T1000 (cell line): ENCODE results near the gene SNAP23.

Experiments used
- DNase-seq: peaks from one replicate; lab custom pipeline; 2025; ENCODE audit warnings: mixed read lengths; lab: John Stamatoyannopoulos, UW

Gene SNAP23

GRCh38 chr15:42495361-42496212 lies at the start of gene SNAP23:
Gene SNAP23, plus strand, starts transcription at chr15:42495634. Its CDS starts 16,213 bp downstream, at chr15:42511847.
- DNase-seq: peak; percentile 87

GRCh38 chr15:42447599-42447998 lies 47.8 kb upstream of the SNAP23 start:
- DNase-seq: no peak

DNA sequence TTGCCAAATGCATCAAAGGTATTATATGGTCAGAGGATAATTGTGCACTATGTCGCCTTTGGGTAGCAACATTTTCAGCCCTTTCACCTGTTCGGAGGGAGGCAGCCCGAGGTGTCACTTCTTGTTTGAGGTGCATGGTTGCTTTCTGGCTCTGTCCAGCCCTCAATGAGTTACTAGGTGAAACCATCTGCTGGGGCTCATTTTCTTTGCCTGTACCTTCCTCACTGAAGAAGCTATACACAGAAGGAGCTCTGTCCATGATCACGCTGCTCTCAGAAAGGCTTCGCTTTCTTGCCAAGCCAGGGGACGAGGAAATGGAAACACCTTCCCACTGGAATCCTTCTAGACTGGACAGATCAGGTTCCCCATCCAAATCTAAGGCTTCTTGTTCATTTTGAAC lies 47.2 kb upstream of the SNAP23 start:
- DNase-seq: no peak

- DNase-seq: no peak
Observed at GRCh38 chr15:42449770-42450424, 45.5 kb upstream of the SNAP23 start.

DNA sequence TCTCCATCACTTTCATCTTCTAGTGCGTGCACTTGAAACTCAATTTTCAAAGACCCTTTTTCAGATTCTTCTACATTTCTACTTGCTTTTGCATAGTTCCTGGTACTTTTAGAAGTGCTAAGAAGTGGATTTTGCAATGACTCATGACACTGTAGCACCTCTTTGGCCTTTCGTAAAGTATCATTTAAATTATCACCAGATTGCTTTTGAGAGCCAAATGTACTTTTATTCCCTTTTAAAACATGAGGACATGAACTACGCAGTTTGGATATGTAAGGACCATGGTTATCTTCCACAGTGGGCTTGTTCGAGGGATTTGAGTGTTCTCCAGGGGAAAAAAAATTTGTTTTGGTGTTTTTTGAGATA lies 45.0 kb upstream of the SNAP23 start:
- DNase-seq: no peak

DNA sequence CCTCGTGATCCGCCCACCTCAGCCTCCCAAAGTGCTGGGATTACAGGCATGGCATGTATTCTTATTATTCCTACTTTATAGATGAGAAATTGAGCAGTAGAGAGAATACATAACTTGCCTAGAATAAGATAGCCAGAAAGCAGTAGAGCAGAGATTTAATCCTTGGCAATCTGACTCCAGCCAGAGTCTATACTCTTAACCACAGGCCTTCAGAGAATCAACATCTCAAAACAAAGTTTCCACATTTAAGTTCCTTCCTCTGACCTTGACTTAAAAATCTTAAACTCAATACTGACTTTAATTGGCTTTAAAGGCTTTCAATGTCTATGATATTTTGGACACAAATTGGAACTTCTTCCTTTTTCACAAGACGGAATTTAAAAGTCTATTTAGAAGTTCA lies 41.6 kb upstream of the SNAP23 start:
- DNase-seq: no peak

DNA sequence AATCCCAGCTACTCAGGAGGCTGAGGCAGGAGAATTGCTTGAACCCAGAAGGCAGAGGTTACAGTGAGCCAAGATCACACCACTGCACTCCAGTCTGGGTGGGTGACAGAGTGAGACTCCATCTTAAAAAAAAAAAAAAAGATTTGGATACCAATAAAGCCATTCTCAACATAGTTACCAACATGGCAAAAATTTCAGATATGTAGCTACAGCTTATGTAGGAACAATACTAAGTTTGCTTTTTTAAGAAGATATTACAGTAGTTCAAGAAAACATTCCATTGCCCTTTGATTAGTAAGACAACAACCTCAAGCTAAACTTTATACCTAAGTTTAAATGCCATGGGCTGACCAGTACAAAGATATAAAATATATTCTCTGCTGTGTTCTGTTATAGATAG lies 38.9 kb upstream of the SNAP23 start:
- DNase-seq: no peak

DNA sequence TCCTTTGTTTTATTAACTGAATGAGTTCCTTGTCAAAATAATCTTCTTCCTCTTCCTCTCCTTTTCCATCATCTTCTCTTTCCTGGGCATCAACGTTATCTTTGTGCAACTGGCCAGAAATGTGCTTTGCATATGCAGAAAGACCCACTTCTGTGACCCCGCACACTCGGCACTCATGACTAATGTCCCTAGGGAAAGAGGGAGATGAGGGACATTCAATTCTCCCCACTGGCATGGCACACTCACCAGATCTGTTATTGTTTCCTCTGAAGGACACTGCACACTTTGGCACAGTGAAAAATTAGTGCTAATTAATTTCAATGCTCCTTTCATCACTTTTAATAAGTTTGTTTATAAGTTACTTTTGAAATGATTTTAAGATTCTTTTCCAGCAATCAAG lies 38.5 kb upstream of the SNAP23 start:
- DNase-seq: no peak

DNA sequence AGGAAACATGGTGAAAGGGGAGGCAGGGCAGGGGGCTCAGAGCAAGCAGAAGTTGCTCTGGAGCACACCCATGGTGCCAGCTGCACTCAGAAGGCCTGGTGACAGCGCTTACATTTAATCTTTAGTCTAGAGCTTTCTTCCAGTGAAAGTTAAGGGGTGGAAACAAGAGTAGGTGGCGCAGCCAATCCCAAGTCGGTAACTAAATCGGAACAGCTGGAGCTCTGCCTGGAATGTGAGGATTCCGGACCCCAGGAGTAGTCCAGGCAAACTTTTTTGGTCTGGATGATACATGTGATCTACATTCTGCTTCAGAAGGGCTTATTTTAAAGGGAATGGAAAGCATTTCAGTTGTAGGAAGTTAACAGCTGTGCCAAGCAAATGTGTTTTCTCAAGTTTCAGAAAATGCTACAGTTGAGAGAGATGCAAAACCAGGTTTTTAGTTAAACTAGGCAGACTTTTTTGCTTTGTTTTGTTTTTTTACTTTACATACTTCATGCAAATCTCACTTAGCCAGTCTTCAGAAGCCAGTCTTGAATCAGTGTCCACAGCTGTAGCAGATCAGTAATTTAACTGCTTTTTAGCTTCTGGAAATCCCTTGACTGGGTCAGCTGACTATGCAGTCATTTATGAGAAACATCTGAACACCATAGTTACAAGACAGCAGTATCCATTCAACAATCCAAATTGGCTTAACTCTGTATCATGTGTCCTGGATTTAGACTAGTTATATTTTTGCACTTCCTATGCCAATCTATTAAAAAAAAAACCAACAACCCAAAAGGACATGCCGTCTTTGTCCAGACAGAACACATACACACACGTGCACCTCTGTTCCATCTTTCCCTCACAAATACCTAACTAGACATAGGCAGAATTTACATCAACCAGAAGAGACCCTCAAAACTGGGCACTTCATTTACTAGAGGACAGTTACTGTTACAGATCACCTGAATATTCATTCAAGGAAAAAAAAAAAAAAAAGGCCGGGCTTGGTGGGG lies 37.7 kb upstream of the SNAP23 start:
- no peak for DNase-seq

DNA sequence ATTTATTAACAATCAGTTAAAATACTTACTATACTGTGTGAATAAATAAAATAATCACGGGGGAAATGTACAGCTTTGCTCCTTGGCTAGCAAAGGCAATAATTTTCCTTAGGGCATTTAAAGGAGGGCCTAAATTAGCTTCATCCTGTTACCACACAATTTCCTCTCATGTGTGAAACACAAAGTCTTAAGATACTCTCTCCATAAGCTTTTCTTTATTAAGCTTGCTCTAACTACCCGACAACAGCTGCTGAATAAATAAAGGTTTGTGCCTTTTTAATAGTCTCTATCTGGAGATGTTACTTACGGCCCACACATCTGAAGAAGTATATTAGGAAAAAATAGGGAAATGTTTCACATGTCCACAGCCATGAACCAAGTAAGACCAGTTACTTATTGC lies 34.2 kb upstream of the SNAP23 start:
- DNase-seq: no peak

- no peak for DNase-seq
Observed at GRCh38 chr15:42465520-42466259, 29.7 kb upstream of the SNAP23 start.

DNA sequence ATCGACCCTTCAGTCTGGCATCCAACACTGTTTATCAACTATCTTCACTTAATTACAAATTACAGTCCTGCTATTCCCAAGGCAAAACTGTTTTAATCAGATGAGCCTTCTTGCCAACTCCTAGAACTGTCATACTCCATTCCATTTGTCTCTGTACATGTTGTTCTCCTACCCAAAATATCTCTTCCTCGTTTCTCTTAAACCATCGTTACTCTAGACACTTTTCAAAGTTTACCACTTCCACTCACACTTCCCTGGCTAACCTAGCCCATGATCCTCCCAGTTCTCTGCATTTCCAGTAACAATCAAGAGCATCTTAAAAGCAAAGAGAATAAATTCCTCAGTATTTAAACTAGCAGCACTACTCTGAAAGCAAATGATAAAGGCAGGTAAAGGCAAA lies 24.4 kb upstream of the SNAP23 start:
- DNase-seq: no peak

GRCh38 chr15:42474827-42475226 lies 20.6 kb upstream of the SNAP23 start:
- no peak for DNase-seq

DNA sequence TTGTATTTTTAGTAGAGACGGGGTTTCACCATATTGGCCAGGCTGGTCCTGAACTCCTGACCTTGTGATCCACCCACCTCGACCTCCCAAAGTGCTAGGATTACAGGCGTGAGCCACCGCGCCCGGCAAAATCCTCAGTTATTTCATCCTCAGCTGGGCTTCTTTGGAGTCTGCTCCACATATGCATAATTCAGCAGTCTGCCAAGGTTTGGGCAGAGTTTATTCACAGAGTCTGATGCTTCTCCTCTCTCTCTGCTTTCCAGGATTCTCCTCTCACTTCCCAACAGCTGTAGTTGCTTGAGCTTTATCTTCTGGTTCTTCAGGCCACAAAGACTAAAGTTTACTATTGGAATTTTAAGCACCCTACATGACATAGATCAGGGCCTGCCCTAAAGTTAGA lies 12.7 kb upstream of the SNAP23 start:
- no peak for DNase-seq

DNA sequence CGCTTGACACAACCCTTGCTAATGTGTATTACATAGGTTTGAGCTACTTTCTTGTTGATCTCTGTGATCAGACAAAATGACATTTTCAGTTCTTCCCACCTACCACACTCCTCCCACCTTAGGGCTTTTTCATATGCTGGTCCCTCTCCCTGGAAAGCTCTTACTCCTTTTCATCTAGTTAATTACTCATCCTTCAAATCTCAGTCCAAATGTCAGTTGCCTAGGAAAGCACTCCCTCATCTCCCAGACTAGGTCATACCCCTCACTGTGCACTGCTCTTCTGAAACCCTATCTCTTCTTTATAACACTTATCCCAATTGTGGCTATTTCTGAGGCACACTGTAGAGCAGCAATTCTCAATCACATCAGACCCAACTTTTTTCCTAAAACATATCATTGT lies 11.8 kb upstream of the SNAP23 start:
- DNase-seq: no peak

DNA sequence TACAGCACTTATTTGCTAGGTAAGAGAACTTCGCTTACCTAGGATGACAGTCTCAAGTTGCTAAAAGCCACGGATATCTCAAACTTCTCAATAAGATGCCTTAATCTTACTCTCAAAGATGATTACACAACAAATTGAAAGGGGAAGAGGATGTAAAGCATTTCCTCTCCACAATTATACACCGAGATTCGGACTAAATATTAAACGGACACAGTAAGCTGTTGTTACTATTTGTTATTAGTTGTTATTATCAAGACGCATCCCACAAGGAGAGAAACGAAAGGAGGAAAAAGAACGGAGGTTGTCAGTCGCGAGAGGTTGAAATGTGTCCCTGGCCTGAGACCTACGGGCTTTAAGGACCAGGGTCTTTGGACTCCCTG lies 5.2 kb upstream of the SNAP23 start:
- DNase-seq: no peak

GRCh38 chr15:42490671-42491538 lies 4.5 kb upstream of the SNAP23 start, which contains the start of gene ZNF106:
Gene ZNF106, minus strand, starts transcription at chr15:42491141. Its CDS starts 18,852 bp downstream, at chr15:42472289.
- peak; percentile 70 for DNase-seq

- DNase-seq: no peak
Observed at GRCh38 chr15:42491539-42492225, 3.8 kb upstream of the SNAP23 start.

GRCh38 chr15:42493679-42494078 lies 1.8 kb upstream of the SNAP23 start:
- no peak for DNase-seq

GRCh38 chr15:42494998-42495360 lies 455 bp upstream of the SNAP23 start:
- no peak for DNase-seq
